Stimulated activated CD8-positive, alpha-beta memory T cell treated with anti-CD3 and anti-CD28 coated beads, Interleukin-4, amount 100 ng/mL, for 4 hours (primary cell): Measurements from ENCODE around the gene NAE1.
"Not testable (repeated sequence)": the region's sequence is repeated elsewhere in the genome, so short reads cannot be mapped to it uniquely, and the experiment has no call there.

Experiments used
- DNase-seq, 2 donors: peaks; one replicate each; pipeline ENCODE4 v3.0.0-alpha.2; 2020; ENCODE audit warnings: low read depth in 2 of 2, low spot score in 1 of 2

The NAE1 gene

DNA sequence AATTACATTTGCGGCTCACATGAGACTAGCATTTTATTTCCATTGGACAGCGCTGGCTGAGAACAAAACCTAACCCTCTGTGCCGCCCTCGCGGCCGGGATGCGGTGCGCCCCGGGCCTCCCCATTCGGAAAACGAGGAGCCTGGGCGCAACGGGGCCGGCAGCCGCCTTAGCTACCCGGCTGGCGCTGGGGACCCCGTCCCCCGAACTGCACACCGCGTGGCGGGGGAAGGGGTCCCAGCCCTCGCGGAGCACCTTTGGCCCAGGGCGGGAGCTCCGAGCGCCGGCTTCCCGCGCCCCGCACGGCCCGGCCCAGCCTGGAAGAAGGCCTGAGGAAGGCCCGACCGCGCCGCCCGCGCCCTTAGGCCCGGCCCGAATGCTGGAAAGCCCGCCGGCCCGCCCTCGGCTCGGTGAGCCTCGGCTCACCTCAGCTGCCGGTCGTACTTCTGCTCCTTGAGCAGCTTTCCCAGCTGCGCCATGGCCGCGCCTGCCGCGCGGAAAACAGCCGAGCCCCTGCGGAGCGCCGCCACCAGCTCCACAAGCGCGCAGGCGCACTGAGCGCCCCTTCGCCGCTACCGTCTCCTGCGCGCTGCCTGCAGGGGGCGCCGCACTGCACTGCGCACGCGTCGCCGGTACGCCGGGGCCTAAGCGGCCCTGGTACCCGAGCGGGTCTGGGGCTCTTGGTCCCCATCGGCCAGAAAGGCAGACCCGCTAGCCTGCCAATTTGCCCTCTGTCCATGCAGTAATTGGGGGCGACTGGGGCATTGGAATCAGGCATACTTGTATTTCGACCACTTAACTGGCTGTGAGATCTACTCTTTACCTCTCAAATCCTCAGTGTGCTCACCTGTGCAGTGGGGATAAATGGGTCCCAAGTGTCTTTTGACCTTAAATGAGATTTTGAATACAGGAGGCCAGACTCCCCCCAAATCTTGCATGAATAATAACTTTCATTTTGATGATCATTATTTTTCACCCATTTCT is at the start of gene NAE1:
Gene NAE1, minus strand, starts transcription at position 555 of the 983 bp plus-strand sequence. Its CDS starts 77 bp downstream, at position 478.
- peak; percentile 69 to 76 for DNase-seq

DNA sequence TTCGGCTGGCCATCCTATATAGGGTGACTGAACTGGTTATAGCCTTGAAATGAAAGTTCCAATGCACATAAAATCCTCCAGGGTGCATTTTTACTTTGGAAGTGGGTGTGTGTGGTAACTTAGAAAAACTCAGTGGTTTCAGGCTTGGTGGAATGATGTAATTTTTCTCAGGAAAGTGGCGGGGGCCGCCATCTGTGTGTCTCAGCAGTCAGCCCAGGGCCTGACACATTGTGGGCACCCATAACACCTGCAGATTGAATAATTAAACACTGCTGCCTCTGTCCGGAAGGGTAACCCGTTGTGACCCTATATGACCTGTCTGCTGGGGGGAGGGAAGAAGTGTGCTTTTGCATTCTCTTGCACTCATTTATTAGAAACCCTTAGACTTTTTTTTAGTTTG is 47.3 kb upstream of the NAE1 start:
- DNase-seq, result peak in 1 of 2 donors; percentile 27

DNA sequence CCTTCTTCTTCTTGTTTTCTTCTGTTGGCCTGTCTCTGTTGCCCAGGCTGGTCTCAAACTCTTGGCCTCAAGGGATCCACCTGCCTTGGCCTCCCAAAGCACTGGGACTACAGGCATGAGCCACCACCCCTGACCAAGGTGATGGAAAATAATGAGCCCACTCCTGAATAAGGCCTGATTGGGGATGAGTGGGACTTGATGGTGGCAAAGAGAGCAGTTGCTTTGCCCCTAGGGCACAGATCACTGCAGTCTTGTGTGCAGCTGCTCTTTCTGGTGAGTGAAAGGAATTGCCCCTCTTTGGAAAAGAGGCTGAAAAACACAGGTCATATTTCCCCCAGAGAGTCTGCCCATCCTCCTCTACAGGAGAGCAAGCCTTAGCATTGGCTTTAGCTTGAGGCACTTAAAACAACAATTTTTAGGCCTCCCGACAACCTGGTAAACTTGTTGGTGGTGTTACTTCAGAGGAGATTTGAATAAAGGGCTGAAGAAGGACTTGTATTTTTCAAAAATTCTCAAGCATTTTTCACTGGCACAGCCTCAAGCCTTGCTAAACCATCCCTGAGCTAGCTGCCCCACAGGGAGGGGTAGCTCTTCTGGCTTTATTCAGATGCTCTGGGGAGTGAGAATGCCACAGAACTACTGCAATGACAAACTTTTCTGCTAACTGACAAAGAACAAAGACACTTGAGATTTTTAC is 43.5 kb upstream of the NAE1 start:
- no peak for DNase-seq

DNA sequence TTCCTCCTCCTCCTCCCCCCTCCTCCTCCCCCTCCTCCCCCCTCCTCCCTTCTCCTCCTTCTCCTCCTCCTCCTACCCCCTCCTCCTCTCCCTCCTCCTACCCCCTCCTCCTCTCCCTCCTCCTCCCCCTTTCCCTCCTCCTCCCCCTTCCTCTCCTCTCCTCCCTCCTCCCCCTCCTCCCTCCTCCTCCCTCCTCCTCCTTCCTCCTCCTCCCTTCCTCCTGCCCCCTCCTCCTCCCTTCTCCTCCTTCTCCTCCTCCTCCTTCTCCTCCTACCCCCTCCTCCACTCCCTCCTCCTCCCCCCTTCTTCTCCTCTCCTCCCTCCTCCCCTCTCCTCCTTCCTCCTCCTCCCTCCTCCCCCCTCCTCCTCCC is 42.9 kb upstream of the NAE1 start:
- no peak for DNase-seq

DNA sequence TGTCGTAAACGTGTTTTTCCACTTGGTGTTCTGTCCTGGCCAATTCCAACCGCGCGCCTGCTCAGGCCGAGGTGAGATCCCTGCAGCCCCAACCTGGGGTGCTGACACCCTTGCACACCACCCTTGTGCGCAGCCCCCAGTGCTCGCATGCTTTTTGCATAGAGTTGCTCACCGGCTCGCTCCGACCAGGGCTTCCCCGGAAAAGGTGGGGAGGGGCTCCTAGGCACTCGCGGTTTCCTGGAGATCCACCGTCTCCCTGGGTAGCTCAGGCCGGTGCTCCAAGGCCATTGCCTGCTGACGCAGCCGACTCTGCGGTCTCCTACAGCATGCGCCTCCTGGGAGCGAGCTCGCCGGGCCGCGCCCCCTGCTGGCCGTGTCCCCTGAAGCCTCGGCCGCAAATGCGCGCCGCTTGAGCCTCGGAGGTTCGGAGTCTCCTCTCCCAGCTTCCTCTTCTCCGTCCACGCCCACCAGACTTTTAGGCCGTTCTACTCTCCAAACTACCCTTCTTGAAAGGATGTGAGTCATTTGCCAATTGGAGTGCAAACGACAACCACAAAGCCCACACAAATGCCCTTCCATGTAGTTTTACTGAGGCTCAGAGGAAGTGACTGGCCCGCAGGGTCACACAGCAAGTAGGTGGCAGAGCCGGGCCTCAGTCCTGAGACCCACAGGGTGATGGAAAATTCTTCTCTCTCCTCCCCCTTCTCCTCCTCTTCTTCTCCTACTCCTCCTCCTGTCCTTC is 42.3 kb upstream of the NAE1 start:
- peak; percentile 64 to 80 for DNase-seq

DNA sequence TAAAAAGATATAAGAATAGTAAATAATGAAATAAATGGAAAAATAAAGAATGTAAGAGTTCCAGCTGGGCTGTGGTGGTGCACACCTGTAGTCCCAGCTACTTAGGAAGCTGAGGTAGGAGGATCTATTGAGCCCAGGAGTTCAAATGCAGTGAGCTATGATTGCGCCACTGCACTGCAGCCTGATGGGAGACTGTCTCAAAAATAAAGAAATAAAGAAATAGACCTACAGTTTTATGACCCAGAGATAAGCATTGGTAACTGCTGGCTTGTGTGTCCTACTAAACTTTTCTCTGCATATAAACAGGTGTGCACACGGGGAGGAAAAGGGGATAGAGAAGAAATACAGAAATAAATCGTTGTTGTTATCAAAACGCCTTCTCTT is 41.8 kb upstream of the NAE1 start:
- no peak for DNase-seq

DNA sequence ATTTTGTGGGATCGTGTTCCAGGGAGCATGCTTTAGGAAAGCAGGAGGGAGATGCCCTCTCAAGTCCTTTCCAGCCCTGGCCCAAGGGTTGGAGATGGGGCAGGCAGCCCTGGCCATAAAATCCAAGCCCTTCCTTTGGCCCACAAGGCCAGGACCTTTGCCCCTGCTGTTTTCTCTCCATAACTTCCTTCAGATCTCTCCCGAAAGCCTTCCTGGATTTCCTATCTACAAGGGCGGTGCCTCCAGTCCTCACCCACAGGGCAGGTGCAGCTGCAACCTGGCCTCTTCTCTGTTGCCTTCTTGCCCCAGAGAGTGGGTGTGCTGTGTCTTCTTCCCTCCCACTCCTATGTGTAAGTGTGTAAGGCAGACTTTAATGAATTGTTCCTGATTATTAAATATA is 41.1 kb upstream of the NAE1 start:
- DNase-seq, result no peak

DNA sequence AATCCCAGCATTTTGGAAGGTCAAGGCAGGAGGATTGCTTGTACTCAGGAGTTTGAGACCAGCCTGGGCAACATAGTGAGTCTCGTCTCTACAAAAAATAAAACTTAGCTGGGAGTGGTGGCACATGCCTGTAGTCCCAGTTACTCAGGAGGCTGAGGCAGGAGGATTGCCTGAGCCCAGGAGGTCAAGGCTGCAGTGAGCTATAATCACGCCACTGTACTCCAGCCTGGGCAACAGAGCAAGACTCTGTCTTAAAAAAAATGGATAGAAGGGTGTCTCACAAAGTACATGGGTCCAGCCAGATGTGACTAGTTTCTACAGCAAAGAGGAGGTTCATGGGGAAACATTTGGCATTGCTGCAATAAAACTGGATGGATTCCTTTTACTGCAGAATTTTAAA is 40.6 kb upstream of the NAE1 start:
- not testable (repeated sequence) for DNase-seq

DNA sequence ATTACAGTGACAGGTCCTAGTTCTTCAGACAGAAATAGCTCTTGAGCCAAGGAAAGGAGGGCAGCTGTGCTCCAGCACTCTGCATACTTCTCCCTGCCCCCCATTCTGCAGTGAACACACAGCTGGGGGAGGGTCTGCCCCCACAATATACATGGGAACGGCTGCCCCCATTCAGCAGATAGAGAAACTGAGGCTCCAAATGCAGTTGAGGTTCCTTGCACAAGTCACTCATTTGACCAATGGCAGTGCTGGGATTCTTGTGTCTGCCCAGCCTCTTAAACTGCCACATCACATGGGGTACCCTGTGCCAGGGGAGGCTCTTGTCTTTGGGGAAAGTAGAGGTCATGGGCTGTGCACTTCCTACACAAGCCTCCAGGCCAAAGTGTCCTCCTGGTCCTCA is 38.6 kb upstream of the NAE1 start:
- DNase-seq, result no peak

DNA sequence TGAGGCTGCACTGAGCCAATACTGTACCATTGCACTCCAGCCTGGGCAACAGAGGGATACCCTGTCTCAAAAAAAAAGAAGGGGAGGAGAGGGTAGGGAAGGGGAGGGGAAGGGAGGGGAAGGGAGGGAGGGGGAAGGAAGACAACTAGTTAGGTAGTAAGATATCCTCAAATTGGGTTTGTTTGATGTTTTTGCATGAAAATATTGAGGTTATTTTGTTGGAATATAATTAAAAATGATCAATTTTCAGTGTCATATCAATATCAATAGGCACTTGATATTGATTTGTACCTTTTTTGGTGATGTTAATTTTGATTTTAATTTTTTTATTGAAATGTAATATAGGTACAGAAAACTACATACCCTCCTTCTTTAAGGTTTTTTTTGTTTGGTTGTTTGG is 32.9 kb upstream of the NAE1 start:
- no peak for DNase-seq

DNA sequence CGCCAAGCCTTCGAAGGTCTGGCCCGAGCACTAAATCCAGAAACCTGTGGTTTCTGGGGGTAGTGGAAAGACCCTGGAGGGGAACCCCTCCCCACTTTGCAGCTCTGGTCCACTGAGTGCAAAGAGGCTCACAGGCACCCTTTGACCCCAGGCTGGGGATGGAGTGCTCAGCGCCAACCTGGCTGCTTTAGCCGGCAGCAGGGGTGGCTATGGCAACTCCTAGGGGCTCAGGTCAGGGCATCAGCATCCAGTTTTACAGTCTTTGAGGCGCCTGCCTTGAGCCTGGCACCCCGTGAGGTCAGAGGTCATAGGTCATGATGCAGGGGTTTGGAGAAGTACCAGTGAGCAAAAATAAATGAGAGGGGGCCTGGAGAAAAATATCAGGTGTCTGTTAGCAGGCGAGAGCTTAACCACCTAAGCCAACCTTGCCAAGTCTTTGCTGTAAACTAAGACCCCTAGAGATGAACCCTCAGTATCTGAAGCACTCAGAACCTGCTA is 31.3 kb upstream of the NAE1 start:
- no peak for DNase-seq

DNA sequence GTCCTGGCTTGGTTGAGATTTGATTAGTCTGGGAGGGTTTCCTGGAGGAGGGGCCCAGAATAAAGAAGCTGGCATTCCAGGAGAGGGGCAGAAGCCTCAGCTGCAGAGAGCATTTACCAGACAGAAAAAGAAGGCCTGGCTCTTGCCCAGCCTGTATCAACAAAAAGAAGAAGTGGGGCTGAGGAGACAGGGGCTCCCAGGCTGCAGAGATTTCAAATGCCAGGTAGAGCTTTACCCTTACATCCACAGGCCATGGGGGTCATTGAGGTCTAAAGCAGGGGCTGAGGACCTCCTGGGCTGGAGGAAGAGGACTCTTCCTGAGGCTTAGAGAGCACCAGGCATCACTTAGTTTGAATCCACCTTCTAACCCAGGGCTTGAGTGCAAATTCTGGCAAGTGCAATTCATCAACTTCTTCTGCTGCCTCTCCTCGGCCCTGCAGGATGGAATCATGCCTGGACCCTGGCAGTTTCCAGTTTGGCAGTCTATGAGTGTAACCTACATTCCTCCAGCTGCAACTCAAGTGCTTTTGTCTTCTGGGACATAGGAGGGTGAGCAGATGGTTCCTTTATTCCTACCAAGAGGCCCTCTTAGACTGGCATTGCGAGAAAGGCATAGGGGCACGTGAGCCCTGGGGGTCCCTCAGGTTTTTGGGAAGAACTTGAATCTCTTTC is 28.8 kb upstream of the NAE1 start:
- DNase-seq, result no peak

DNA sequence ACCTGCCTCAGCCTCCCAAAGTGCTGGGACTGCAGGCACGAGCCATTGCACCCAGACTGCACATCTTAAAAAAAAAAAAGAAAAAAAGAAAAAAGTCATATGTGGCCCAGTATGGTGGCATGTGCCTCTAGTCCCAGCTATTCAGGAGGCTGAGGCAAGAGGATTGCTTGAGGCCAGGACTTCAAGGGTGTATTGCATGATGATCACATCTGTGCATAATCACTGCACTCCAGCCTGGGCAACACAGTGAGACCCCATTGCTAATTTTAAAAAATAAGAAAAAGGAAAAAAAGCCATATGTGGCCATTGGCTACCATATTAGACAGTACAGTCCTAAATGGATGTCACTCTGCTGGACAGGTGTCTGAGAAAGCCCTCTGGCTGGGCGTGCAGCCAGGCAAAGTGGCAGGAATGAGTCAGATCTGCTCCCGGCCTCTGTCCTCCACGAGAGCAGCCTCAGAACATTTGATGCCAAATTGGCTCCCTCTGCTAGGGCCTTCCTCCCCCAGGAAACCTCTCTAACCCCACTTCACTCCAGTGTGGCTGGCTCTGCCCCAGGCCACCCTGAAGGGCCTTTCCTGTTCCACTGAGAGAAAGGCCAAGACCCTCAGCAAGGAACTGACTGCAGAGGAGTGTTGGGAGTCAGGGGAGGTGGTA is 28.1 kb upstream of the NAE1 start:
- DNase-seq, result no peak

DNA sequence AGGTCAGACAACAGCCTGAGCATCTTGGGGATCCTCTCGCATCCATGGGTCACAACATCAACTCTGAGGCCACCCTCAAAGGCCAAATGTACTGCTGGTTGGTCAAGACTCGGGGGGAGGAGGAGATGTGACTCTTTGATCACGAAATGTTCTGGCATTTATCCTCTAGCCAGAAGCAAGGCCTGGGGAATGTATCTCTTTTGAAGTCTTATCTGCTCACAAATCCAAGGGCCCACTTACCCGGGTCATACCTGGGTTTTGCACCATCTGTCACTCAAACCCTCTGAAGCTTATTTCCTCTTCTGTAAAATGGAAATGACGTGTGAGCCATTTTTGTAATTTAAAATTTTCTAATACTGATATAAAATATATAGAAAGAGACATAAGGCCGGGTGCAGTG is 26.7 kb upstream of the NAE1 start:
- DNase-seq, result no peak

DNA sequence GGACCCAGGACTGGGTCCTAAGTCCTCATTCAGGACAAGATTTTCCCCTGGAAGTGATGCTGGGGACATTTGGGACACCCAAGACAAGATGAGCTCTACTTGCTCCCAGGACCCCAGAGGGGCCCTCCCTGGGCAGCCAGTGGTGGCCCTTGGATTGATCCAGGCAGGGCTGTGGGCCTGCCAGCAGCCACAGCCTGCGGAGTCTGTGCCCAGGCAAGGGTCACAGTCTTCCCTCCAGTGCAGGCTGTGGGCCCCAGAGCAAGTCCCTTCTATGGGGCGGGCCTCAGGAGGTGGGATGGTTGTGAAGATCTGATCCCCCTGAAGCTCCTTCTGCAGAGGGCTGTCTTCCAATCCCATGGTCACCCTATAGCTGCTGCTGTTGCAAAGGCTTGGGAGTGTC is 26.0 kb upstream of the NAE1 start:
- no peak for DNase-seq

DNA sequence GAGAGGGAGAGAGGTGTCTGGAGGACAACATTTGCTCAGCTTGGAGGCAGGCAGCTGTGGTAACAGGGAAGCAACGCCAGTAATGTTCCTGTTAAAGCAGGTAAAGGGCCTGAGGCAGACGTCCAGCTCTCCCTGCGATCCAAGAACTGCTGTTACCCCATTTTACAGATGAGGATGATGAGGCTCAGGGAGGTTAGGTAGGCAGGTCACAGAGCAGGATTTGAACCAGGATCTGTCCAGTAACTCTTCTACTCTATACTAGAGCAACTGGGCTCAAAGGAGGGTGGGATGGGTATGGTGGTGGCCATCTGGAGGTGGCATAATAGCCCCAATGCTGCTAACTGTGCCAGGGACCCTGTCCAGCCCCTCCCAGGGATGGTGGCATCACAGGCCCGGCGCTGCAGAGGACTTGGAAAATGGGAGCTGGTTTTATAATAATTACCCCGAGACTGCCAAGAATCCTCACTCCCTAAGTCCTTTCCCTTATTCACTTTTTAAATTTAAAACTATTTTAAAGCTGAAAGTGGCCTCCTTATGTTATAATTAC is 25.5 kb upstream of the NAE1 start:
- no peak for DNase-seq

DNA sequence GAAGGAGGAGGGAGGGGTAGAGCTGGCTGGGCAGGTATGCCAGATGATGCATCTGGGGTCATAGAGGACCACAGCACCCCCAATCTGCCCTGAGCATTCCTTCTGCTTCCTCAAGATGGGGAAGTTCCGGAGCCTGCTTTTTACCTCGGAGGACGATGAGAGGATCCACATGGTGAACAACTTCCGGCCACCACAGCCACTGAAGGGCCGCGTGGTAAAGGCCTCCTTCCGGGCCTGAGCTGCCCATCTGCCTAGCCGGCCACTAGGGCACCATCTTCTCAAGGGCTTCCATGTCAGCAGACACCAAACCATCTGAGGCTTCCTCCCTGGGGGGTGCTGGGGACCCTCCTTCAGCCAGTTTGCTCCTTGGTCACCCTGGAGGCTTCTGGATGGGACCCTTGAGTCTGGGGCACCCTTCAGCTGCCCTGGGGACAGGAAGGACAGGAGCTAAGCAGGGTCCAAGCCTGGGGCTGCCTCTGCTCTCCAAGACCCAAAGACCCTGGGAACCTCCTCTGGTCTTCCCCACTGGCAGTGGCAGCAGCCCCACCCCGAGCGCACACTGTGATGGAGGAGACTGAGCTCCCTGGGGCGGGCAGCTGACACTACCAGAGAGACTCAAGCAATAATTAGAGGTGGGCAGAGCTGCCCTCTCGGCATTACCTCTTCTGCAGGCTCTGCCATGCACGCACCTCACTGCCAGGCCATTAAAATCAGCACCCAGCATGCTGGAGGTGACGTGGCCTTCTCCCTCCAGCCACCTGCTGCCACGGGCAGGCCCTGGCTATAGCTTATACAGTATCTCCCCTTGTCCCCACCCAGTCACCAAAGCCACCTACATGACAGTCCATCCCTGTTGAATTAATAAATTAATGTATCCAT is 22.7 kb upstream of the NAE1 start:
- DNase-seq, result no peak

DNA sequence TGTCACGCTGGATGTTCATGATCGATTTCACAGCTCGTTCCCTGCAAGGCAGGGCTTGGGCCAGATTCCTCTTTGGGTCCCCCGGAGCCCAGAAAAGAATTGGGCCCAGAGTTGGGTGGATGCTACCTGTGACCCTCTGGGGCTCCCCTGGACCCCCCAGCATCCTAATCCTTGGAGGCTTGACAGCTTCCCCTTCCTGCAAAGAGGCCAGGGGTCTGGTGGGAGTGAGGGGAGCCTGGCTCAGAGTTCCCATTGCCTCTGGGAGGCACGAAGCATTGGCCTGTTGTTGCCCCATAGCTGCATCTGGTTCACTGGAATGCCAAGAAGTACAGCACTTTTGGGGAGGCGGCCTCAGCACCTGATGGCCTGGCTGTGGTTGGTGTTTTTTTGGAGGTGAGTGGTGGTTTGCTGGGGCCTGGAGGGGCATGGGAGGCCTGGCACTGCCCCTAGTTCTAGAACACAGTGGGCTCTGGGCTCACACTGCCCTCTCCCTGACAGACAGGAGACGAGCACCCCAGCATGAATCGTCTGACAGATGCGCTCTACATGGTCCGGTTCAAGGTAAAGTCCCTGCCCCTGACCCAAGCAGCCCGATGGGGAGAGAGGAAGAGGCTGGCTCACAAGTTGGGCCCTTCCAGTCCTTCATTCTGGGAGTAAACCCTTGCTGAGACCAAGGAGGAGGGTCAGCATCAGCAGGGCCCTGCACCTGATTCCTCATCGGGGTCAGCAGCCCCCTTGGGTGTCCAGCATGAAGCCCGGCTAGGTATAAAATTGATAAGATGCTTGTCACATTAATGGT is 20.6 kb upstream of the NAE1 start:
- no peak for DNase-seq
